ENCODE measurements around the gene RGS11. TPM values are rescaled to one million over a fixed set of nuclear protein-coding genes. Genes with fewer than 3 reads are reported as not detected.

The RGS11 gene
- total and polyA plus RNA-seq, 2 experiments from 2014 or later: 0.74 to 1.8 TPM

- Mint-ChIP-seq H3K27me3 (ENCODE audit: insufficient read depth, low read depth, poor library complexity) (peaks cover 10% of the 10 kb centered on the region), H3K4me3 (no peak overlapping the region), H3K4me1 (no peaks in the 10 kb centered on the region; the same call in 2 of the 3 replicates), H3K36me3 (ENCODE audit: low read depth) (peaks cover 6% of the 10 kb centered on the region), H3K27ac (no peak overlapping the region), H3K9me3 (no peaks in the 10 kb centered on the region)
- ATAC-seq (no peak), DNase-seq (ENCODE audit: low spot score) (no peak)
- Histone ChIP-seq H3K27me3 (ENCODE audit: insufficient read depth) (no peaks in the 10 kb centered on the region), H3K79me2 (replicated peaks; ENCODE audit: insufficient read depth) (peaks cover 58% of the 10 kb centered on the region), H4K20me1 (replicated peaks; ENCODE audit: insufficient read depth) (peaks cover 3% of the 10 kb centered on the region), H2AFZ (no peak overlapping the region), H3K36me3 (ENCODE audit: insufficient read depth) (no peaks in the 10 kb centered on the region), H3K27ac (ENCODE audit: low read depth) (no peak overlapping the region), H3K4me2 (no peak overlapping the region), H3F3A (replicated peaks; ENCODE audit: low read depth) (0 out of 2 replicates have a peak, but pooled peaks cover 4% of the 10 kb centered on the region), H3K4me1 (ENCODE audit: insufficient read depth) (no peaks in the 10 kb centered on the region), H3K9me2 (ENCODE audit: insufficient read depth) (0 out of 2 replicates have a peak, but pooled peaks cover 6% of the 10 kb centered on the region), H3K4me3 (no peak overlapping the region)
- no peak for TF ChIP-seq ZNF114 (CRISPR knock-in tag; IDR thresholded peaks at IDR 0.05)
- TF ChIP-seq CREB1 (CRISPR knock-in tag; IDR thresholded peaks at IDR 0.05; ENCODE audit: low read depth): no peak
- TF ChIP-seq NANOG (IDR thresholded peaks at IDR 0.05; ENCODE audit: borderline replicate concordance): no peak
- TF ChIP-seq ZNF462 (CRISPR knock-in tag; IDR thresholded peaks at IDR 0.05): no peak
- no peak for TF ChIP-seq JUNB (IDR thresholded peaks at IDR 0.05; ENCODE audit: unreplicated experiment)
- TF ChIP-seq EZH2 (IDR thresholded peaks at IDR 0.05; ENCODE audit: low read depth, unreplicated experiment): no peak
- TF ChIP-seq STAT1 (IDR thresholded peaks at IDR 0.05; ENCODE audit: unreplicated experiment): no peak
- TF ChIP-seq CTCF (conservative IDR thresholded peaks at IDR 0.05; ENCODE audit: low read depth in 2 of 2): no peak
- no peak for TF ChIP-seq POLR2AphosphoS5 (IDR thresholded peaks at IDR 0.05; ENCODE audit: low read depth)
- TF ChIP-seq EZH2phosphoT487 (IDR thresholded peaks at IDR 0.05; ENCODE audit: unreplicated experiment): no peak
- TF ChIP-seq ETS1 (IDR thresholded peaks at IDR 0.05): no peak
- no peak for TF ChIP-seq REST (IDR thresholded peaks at IDR 0.05; ENCODE audit: unreplicated experiment)
- TF ChIP-seq ZNF331 (CRISPR knock-in tag; IDR thresholded peaks at IDR 0.05; ENCODE audit: low read depth): no peak
Measured at GRCh38 chr16:240559-240958, 35.2 kb downstream of the RGS11 start.
